C4-2B (cell line): Measurements from ENCODE around the gene MICAL3.

Source experiments
- CTCF ChIP-seq: fragments of 450-650 bp; conservative IDR thresholded peaks from 2 replicates; pipeline ENCODE4 v1.5.1; 2017; ENCODE audit warnings: mild to moderate bottlenecking
- ZFX ChIP-seq: fragments of 450-650 bp; IDR thresholded peaks from 2 replicates; pipeline ENCODE4 v1.6.1; 2017

GRCh38 chr22:17954200-17954859 lies 70.0 kb downstream of the MICAL3 start:
- no peak for TF ChIP-seq CTCF
- no peak for TF ChIP-seq ZFX
